UCSD-AML1 (cell line): ENCODE measurements around the gene DEPP1.
"Not testable (repeated sequence)": the region's sequence is repeated elsewhere in the genome, so short reads cannot be mapped to it uniquely, and the experiment has no call there.

ENCODE experiments used
- DNase-seq: peaks from one replicate; lab custom pipeline; 2025; ENCODE audit not compliant: unreplicated experiment; lab: John Stamatoyannopoulos, UW

DEPP1 gene, protein sequence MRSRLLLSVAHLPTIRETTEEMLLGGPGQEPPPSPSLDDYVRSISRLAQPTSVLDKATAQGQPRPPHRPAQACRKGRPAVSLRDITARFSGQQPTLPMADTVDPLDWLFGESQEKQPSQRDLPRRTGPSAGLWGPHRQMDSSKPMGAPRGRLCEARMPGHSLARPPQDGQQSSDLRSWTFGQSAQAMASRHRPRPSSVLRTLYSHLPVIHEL

DNA sequence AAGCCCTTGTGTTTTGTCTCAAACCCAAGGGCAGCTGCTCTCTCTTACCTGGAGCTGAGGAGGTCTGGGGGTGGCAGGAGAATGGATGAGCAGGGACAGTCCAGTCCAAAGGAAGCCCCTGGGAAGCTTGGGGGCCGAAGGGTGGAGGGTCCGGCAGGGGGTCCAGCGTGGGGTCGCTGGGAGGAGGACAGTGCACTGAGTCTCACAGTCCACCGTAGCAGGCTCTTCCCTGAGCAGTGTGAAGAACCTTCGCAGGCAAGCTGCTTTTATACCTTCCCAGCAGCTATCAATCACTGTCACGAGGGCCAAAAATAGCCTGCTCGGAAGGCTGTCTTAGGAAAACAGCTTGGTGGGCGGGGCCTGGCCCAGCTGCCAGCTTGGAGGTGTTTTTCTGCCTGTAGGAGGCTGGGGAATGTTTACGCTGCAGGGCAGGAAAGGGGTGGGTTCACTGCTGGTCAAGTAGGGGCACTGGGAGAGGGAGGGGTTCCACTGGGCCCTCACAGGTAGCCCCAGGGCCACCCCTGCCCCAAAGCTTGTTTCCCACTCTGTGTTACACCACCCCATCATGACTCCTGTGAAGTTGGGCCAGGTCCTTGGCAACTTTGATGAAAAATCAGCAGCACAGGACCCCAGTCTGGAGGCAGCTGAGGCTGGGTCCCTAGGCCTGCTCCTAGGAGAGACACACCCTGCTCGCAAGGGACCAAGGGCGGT, at the start of gene DEPP1:
TSS of gene DEPP1 (minus strand) at position 240 of the 711 bp plus-strand sequence. CDS start 779 bp downstream, outside the sequence.
- DNase-seq = peak; percentile 76

DNA sequence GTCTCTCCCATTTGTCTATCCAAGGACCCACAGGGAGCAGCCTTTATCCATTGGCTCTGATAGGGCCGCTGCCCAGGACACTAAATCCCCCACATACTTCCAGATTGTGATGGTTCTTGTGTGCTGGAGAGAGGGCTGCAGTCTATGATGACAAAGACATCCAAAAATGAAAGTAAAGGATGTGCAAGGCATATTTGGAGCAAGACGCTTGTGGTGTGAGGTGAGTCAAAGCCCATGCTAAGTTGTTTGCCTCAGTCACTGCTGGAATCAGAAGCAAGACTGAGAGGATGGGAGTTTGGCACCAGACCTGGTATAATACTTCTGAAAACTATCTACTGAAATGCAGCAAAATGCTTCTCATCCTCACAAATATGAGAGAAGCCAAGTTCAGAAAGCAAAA, 44.8 kb upstream of the DEPP1 start:
- no peak for DNase-seq

DNA sequence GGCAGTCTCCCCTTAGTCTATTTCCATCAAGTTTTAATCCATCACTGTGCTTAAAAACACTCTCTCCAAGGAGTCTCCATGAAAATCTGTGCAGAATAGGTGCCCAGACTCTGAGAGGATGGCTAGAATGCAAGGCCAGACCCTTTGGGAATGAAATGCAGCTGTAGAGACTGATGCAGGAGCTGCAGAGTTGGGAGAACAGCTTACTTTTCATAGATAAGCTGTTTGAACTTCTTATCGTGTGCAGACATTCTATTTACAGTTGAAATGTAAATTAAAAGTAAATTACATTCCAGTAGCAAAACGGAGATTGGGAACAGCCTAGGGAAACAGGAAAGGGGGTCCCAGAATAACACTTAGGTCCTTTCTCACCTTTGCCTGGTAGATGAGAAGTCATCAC, 37.0 kb upstream of the DEPP1 start:
- DNase-seq = no peak

DNA sequence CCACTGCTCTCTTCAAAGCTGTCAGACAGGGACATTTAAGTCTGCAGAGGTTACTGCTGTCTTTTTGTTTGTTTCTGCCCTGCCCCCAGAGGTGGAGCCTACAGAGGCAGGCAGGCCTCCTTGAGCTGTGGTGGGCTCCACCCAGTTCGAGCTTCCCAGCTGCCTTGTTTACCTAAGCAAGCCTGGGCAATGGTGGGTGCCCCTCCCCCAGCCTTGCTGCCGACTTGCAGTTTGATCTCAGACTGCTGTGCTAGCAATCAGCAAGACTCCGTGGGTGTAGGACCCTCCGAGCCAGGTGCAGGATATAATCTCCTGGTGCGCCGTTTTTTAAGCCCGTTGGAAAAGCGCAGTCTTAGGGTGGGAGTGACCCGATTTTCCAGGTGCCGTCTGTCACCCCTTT, 35.9 kb upstream of the DEPP1 start:
- not testable (repeated sequence) for DNase-seq

DNA sequence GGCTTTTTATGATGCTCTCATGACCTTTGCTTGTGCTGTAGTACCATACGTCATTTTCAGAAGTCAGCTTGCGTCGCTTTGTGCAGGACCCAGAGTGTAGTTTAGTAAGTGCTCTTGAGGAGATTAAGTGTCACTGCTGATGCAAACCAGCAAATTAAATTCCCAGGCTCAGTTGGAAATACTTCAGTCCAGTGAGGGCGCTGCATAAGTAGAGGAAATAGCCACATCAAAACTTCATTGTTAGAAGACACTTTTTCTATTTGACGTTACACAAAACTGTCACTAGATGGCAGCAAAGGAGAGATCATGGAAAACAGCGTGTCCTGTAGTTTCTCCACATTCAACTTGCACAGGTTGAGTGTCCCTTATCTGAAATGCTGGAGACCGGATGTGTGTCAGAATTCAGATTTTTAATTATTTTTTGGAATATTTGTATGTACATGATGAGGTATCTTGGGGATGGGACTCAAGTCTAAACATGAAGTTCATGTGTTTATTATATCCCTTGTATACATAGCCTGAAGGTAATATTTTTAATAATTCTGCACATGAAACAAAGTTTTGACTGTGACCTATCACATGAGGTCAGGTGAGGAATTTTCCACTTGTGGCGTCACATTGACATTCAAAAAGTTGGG, 30.0 kb upstream of the DEPP1 start:
- no peak for DNase-seq

DNA sequence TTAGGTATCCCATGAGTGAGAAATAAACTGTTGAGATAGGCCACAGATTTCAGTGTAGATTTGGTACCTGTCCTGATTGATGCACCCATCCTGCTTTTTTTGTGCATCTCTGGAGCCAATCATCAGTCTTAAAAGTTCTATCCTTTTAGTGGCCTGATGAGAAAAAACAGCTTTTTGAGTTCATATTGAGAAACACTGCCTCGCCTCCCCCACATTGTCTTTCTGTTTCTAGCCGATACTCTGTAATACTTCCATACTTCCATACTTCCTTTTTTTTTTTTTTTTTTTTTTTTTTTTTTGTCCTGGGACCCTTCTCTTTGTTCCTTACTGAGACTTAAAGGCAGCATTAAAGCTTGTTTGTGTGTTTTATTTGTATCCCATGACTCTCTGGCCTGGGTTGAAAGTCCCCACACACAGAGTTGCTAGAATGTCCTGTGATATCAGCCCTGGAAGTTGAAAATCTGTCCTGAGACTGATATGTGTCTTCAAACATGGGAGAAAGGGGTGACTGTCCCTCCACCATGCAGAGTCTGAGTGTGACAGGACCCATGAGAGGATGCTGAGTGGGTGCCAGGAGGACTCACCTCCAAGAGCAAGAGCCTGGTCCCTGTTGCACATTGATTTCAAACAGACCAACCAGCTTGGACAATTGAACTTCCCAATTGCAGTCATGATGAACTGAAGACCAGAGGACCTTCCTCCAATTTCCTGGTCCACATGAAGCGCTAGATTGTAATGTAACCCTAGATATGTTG, 27.8 kb upstream of the DEPP1 start:
- DNase-seq = no peak

GRCh38 chr10:45005284-45005683, 26.7 kb upstream of the DEPP1 start:
- DNase-seq = no peak

GRCh38 chr10:45004661-45005060, 26.1 kb upstream of the DEPP1 start:
- DNase-seq = no peak

GRCh38 chr10:45003432-45004000, 24.9 kb upstream of the DEPP1 start:
- DNase-seq = no peak

GRCh38 chr10:45001381-45002148, 23.0 kb upstream of the DEPP1 start:
- no peak for DNase-seq

DNA sequence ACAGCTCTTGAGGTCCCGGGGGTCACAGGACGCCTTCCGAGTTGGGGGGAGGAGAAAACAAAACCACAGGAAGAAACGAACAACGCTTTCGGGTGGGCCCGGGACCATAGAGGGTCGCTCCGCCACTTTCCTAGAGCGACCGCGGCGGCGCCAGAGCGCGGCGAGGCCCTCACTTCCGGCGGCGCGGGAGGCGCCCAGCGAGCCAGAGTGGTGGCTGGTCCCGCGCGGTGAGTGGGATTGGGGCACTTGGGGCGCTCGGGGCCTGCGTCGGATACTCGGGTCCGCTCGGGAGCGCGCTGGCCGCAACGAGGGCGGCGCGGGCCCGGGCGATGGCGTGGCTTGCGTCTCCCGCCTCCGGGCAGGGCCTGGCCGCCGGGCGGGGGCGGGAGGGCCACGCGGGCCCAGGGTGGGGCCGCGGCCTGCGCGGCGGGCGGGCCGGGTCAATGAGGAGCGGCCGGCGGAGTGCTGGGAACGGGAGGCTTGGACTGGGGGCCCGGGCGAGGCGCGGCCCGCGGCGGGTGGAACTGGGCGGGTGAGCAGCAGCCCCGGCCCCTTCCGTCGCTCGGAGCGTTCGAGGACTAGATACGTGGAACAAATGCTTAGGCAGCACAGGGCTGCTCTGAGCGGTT, 22.3 kb upstream of the DEPP1 start, which contains the start of gene ZNF22:
TSS of gene ZNF22 (plus strand) at position 172 of the 629 bp plus-strand sequence. CDS start 2,446 bp downstream, outside the sequence.
- DNase-seq = no peak

- DNase-seq = no peak
Measured at GRCh38 chr10:45000138-45000751, 21.6 kb upstream of the DEPP1 start.

- no peak for DNase-seq
Measured at GRCh38 chr10:44998146-44998631, 19.6 kb upstream of the DEPP1 start.

GRCh38 chr10:44997105-44997748, 18.6 kb upstream of the DEPP1 start:
- no peak for DNase-seq

GRCh38 chr10:44995914-44996669, 17.5 kb upstream of the DEPP1 start:
- DNase-seq = no peak

GRCh38 chr10:44995581-44995913, 16.9 kb upstream of the DEPP1 start:
- DNase-seq = no peak

- no peak for DNase-seq
Measured at GRCh38 chr10:44994752-44995530, 16.3 kb upstream of the DEPP1 start.
